GM23338 (cell line): ENCODE measurements around the gene ZMAT2. TPM values are rescaled to one million over a fixed set of nuclear protein-coding genes. Genes with fewer than 3 reads are reported as not detected.

Experiments used
- ATAC-seq: fragments of 200-7000 bp; cut with Tn5 transposase; 3 replicates; pipeline ENCODE4 v1.9.1; 2020
- DNase-seq: peaks from one replicate; pipeline ENCODE4 v3.0.0-alpha.2; 2015; ENCODE audit warnings: low spot score
- H2AFZ ChIP-seq: fragments of 200-600 bp; sonication (generic); 2 replicates; pipeline ENCODE4 v1.8.0; 2016; ENCODE audit warnings: antibody characterized with exemption, mild to moderate bottlenecking, moderate library complexity
- H3F3A ChIP-seq: fragments of 200-600 bp; sonication (generic); replicated peaks from 2 replicates; pipeline ENCODE4 v1.8.0; 2017; ENCODE audit warnings: antibody characterized with exemption, mixed run types, low read depth
- H3K27ac ChIP-seq: fragments of 200-600 bp; sonication (generic); 2 replicates; pipeline ENCODE4 v1.6.1; 2016; ENCODE audit warnings: low read depth
- H3K27me3 ChIP-seq: fragments of 200-600 bp; sonication (generic); 2 replicates; pipeline ENCODE4 v1.8.0; 2016; ENCODE audit warnings: mild to moderate bottlenecking, mixed run types, moderate library complexity; ENCODE audit not compliant: insufficient read depth
- H3K36me3 ChIP-seq: fragments of 200-600 bp; sonication (generic); 2 replicates; pipeline ENCODE4 v1.8.0; 2016; ENCODE audit warnings: mild to moderate bottlenecking; ENCODE audit not compliant: insufficient read depth
- H3K4me1 ChIP-seq: fragments of 200-600 bp; sonication (generic); 2 replicates; pipeline ENCODE4 v1.8.0; 2016; ENCODE audit warnings: mild to moderate bottlenecking, moderate library complexity; ENCODE audit not compliant: insufficient read depth
- H3K4me2 ChIP-seq: fragments of 200-600 bp; sonication (generic); 2 replicates; pipeline ENCODE4 v1.7.1; 2017; ENCODE audit warnings: mixed run types
- H3K4me3 ChIP-seq: fragments of 200-600 bp; sonication (generic); 2 replicates; pipeline ENCODE4 v1.6.1; 2016; ENCODE audit warnings: mixed run types
- H3K79me2 ChIP-seq: fragments of 200-600 bp; sonication (generic); replicated peaks from 2 replicates; pipeline ENCODE4 v1.8.0; 2017; ENCODE audit warnings: mild to moderate bottlenecking; ENCODE audit not compliant: insufficient read depth
- H3K9me2 ChIP-seq: fragments of 200-600 bp; sonication (generic); 2 replicates; pipeline ENCODE4 v1.8.0; 2017; ENCODE audit not compliant: insufficient read depth
- H4K20me1 ChIP-seq: fragments of 200-600 bp; sonication (generic); replicated peaks from 2 replicates; pipeline ENCODE4 v1.8.0; 2017; ENCODE audit warnings: mild to moderate bottlenecking; ENCODE audit not compliant: insufficient read depth
- H3K27ac Mint-ChIP-seq: 2 replicates; pipeline ENCODE4 v1.8.0; 2020; ENCODE audit warnings: inconsistent platforms, mild to moderate bottlenecking, moderate library complexity, mixed read lengths
- H3K27me3 Mint-ChIP-seq: 3 replicates; pipeline ENCODE4 v1.8.0; 2022; ENCODE audit warnings: low read depth, mild to moderate bottlenecking, moderate library complexity, mixed read lengths, inconsistent platforms; ENCODE audit not compliant: insufficient read depth, poor library complexity
- H3K36me3 Mint-ChIP-seq: 3 replicates; pipeline ENCODE4 v1.8.0; 2021; ENCODE audit warnings: low read depth, mild to moderate bottlenecking, inconsistent platforms, moderate library complexity, mixed read lengths
- H3K4me1 Mint-ChIP-seq: 3 replicates; pipeline ENCODE4 v1.8.0; 2020; ENCODE audit warnings: mild to moderate bottlenecking, inconsistent platforms, mixed read lengths
- H3K4me3 Mint-ChIP-seq: 3 replicates; pipeline ENCODE4 v1.8.0; 2021; ENCODE audit warnings: moderate library complexity, mild to moderate bottlenecking, inconsistent platforms, mixed read lengths
- H3K9me3 Mint-ChIP-seq: 3 replicates; pipeline ENCODE4 v1.8.0; 2020; ENCODE audit warnings: moderate library complexity, mild to moderate bottlenecking, inconsistent platforms, mixed read lengths
- EZH2 ChIP-seq: fragments of 200-600 bp; sonication (generic); IDR thresholded peaks from one replicate; pipeline ENCODE4 v1.8.0; 2017; ENCODE audit warnings: antibody characterized with exemption, mild to moderate bottlenecking, low read depth; ENCODE audit not compliant: unreplicated experiment
- NANOG ChIP-seq: IDR thresholded peaks from 2 replicates; pipeline ENCODE4 v1.6.1; 2016; ENCODE audit warnings: antibody characterized with exemption, borderline replicate concordance
- POLR2AphosphoS5 ChIP-seq: IDR thresholded peaks from 2 replicates; pipeline ENCODE4 v1.6.1; 2016; ENCODE audit warnings: antibody characterized with exemption, low read depth
- polyA plus RNA-seq: library from polyadenylated mRNA; unstranded; fragments of >200 nt; fragmentation: Nextera tagmentation; extraction: Ambion mirVana; gene quantifications from 2 replicates; pipeline ENCODE4 v1.2.1, GENCODE V29; 2016
- total RNA-seq: library from RNA; depleted of rRNA; stranded (reverse); fragments of >200 nt; shearing (Covaris generic); gene quantifications from 2 replicates; pipeline ENCODE4 v1.2.3, GENCODE V29; 2014
- TF ChIP-seq, protein P1 (sequence below): fragments of 250-450 bp; sonication (Bioruptor Pico); IDR thresholded peaks from 2 replicates; pipeline ENCODE4 v1.5.0; 2020; ENCODE audit warnings: mild to moderate bottlenecking, moderate library complexity

The ZMAT2 gene
- total and polyA plus RNA-seq, 2 experiments from 2014 or later, result 26.4 to 50.6 TPM

DNA sequence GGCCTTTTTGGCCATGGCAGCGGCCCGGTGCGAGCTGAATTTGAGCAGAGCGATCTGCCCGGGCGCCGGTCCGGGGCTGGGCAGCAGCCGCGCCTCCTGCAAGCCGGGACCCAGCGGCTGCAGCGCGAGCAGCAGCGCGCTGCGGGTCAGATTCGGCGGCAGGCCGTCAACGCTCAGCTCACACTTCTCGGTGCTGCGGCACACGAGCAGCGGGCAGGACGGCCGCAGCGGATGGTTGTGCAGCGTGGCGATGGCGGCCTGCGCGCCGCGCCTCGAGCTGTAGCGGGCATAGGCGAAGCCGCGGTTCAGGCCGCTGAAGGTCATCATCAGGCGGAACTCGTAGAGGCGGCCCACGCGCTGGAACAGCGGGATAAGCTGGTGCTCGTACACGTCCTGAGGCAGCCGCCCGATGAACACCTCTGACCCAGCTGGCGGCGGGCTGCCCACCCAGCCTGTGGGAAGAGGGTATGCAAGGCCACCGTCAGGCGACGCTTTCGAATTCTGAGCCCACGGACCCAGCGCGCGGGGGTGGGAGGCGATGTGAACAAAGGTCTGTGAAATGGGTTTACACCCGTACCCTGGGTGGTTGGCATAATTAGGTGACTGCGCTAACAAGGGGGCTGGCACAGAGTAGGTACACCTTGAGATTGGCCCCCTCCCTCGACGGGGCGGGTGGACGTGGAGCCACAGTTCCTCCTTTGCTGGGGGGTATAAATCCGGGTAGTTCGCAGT is 27.6 kb upstream of the ZMAT2 start (continued):
- TF ChIP-seq, protein P1, sequence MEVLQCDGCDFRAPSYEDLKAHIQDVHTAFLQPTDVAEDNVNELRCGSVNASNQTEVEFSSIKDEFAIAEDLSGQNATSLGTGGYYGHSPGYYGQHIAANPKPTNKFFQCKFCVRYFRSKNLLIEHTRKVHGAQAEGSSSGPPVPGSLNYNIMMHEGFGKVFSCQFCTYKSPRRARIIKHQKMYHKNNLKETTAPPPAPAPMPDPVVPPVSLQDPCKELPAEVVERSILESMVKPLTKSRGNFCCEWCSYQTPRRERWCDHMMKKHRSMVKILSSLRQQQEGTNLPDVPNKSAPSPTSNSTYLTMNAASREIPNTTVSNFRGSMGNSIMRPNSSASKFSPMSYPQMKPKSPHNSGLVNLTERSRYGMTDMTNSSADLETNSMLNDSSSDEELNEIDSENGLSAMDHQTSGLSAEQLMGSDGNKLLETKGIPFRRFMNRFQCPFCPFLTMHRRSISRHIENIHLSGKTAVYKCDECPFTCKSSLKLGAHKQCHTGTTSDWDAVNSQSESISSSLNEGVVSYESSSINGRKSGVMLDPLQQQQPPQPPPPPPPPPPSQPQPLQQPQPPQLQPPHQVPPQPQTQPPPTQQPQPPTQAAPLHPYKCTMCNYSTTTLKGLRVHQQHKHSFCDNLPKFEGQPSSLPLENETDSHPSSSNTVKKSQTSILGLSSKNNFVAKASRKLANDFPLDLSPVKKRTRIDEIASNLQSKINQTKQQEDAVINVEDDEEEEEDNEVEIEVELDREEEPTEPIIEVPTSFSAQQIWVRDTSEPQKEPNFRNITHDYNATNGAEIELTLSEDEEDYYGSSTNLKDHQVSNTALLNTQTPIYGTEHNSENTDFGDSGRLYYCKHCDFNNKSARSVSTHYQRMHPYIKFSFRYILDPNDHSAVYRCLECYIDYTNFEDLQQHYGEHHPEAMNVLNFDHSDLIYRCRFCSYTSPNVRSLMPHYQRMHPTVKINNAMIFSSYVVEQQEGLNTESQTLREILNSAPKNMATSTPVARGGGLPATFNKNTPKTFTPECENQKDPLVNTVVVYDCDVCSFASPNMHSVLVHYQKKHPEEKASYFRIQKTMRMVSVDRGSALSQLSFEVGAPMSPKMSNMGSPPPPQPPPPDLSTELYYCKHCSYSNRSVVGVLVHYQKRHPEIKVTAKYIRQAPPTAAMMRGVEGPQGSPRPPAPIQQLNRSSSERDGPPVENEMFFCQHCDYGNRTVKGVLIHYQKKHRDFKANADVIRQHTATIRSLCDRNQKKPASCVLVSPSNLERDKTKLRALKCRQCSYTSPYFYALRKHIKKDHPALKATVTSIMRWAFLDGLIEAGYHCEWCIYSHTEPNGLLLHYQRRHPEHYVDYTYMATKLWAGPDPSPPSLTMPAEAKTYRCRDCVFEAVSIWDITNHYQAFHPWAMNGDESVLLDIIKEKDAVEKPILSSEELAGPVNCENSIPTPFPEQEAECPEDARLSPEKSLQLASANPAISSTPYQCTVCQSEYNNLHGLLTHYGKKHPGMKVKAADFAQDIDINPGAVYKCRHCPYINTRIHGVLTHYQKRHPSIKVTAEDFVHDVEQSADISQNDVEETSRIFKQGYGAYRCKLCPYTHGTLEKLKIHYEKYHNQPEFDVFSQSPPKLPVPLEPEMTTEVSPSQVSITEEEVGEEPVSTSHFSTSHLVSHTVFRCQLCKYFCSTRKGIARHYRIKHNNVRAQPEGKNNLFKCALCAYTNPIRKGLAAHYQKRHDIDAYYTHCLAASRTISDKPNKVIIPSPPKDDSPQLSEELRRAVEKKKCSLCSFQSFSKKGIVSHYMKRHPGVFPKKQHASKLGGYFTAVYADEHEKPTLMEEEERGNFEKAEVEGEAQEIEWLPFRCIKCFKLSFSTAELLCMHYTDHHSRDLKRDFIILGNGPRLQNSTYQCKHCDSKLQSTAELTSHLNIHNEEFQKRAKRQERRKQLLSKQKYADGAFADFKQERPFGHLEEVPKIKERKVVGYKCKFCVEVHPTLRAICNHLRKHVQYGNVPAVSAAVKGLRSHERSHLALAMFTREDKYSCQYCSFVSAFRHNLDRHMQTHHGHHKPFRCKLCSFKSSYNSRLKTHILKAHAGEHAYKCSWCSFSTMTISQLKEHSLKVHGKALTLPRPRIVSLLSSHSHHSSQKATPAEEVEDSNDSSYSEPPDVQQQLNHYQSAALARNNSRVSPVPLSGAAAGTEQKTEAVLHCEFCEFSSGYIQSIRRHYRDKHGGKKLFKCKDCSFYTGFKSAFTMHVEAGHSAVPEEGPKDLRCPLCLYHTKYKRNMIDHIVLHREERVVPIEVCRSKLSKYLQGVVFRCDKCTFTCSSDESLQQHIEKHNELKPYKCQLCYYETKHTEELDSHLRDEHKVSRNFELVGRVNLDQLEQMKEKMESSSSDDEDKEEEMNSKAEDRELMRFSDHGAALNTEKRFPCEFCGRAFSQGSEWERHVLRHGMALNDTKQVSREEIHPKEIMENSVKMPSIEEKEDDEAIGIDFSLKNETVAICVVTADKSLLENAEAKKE, result no peak
- TF ChIP-seq NANOG (no peak), EZH2 (no peak), POLR2AphosphoS5 (no peak)

DNA sequence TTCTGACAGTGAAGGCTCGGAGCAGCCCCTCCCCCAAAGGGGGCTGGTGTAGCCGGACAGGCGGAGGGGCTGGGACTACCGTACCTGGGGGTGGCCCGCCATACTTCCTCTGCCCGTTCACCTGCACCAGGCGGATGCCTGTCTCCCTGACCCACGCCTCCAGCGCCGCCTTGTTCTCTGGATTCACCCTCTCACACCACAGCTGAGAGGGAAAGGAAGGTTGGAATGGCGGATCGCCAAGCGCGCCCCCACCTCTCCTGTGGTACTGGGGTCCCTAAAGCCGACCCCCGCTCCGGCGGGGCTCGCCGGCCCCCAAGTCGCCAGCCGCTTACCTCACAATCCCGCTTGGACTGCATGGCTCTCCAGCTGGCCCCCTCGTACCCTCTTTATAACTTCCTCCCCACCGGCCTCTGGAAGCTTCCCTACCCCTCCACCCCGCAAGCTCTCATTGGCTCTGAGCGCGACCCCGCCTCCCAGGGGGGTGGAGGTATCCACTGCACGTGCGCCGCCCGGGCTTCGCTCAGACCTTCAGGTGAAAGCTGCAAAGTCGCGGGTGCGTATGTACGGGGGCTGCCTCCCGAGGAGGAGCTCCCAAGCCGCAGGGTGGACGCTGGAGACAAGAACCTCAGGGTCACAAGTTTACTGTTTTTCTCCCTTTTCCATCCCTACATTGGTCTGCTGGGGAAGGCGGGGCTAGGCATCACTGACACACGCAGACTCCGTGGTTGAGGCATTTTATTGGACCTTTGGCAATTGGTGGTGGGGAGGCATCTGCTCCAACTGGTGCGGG is 26.9 kb upstream of the ZMAT2 start, which contains the start of gene DND1:
TSS of gene DND1 (minus strand) at position 390 of the 790 bp plus-strand sequence. CDS start at position 356, 34 bp downstream.
- H3K4me2 ChIP-seq, result peak within 1 kb of the TSS; percentile 71
- TF ChIP-seq, protein P1, result no peak
- TF ChIP-seq EZH2 (no peak), POLR2AphosphoS5 (no peak)

More for the DNA sequence above, 26.9 kb upstream of the ZMAT2 start, which contains the start of gene DND1:
- Histone ChIP-seq H3K36me3 (peaks cover 14% of the 10 kb centered on the region; the same call in 1 of the 2 replicates), H3K4me3 (peak within 1 kb of the TSS; percentile 57), H3K4me1 (peaks cover 6% of the 10 kb centered on the region), H4K20me1 (no peaks in the 10 kb centered on the region), H3K27ac (peak within 1 kb of the TSS; percentile 55; the same call in 1 of the 2 replicates), H3K79me2 (no peaks in the 10 kb centered on the region), H3K9me2 (no peaks in the 10 kb centered on the region), H3K27me3 (no peaks in the 10 kb centered on the region), H3F3A (peaks cover 14% of the 10 kb centered on the region; the same call in 1 of the 2 replicates), H2AFZ (peak within 1 kb of the TSS; percentile 52; the same call in 1 of the 2 replicates)
- DNase-seq, result peak; percentile 76
- peak; percentile 71 for ATAC-seq
- no peaks in the 10 kb centered on the region for H3K9me3 Mint-ChIP-seq
- H3K27ac Mint-ChIP-seq, result no peak within 1 kb of the TSS
- peaks cover 9% of the 10 kb centered on the region for H3K4me1 Mint-ChIP-seq
- H3K4me3 Mint-ChIP-seq, result peak within 1 kb of the TSS; percentile 47
- H3K27me3 Mint-ChIP-seq, result peaks cover 9% of the 10 kb centered on the region
- peaks cover 77% of the 10 kb centered on the region for H3K36me3 Mint-ChIP-seq
